GM21786 (cell line): Measurements from ENCODE around the gene UBR4.

Source experiments
- ATAC-seq: cut with Tn5 transposase; IDR thresholded peaks from one replicate; pipeline ENCODE4 v1.9.1; 2021; ENCODE audit not compliant: unreplicated experiment

Gene UBR4

DNA sequence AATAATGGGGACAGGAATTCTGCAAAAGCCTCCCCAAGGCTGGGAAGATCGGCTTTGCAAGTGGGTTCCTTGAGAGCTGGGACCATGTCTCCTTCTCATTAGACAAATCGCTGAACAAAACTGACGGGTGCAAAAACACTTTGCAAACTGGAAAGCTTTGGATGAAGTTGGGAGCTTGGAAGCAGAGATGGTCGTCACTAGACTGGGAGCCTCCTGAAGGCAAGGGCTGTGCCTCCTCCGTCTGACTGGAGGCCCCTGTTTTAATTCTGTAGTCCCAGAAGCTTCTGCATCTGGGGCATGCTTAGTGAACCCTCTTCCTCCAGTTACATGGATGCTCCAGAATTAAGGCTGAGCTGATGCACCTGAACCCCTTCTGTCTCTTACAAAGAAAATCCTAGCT, 171.3 kb downstream of the UBR4 start:
- no peak for ATAC-seq

DNA sequence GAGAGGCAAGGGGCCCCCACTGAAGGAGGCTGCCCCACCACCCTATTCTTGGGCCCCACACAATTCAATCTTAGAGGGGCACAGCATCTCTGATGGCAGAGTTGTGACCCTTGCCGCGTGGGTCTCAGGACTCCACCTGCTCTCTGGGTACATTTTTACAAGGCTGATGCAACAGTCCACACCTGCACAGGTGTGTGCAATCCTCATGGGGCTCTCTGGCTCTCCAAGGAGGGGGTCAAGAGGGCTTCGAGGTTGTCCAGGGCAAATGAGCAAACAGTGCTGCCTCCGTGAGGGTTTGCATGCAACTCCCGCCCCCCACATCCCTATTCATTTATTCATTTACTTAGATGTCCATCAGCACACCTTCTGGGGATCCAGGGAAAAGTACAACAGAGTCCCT, 172.0 kb downstream of the UBR4 start:
- ATAC-seq: no peak

DNA sequence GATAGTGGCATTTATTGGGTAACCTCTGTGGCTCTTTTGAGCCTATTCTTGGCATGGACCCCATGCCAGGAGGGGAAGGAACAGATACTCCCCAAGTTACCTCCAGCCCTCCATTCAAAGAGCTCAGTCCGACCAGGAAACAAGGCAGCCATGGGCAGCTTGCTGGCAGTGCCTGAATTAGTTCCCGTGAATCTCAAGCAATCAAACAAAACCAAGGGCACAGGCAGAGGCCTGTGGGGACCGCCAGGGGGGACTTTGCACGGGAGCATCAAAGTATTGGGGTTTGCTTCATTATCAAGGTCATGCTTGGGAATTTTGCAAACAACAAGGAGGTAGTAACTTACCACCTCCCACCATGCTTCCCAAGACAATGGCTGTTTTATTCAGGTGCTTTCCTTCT, 172.4 kb downstream of the UBR4 start:
- no peak for ATAC-seq

DNA sequence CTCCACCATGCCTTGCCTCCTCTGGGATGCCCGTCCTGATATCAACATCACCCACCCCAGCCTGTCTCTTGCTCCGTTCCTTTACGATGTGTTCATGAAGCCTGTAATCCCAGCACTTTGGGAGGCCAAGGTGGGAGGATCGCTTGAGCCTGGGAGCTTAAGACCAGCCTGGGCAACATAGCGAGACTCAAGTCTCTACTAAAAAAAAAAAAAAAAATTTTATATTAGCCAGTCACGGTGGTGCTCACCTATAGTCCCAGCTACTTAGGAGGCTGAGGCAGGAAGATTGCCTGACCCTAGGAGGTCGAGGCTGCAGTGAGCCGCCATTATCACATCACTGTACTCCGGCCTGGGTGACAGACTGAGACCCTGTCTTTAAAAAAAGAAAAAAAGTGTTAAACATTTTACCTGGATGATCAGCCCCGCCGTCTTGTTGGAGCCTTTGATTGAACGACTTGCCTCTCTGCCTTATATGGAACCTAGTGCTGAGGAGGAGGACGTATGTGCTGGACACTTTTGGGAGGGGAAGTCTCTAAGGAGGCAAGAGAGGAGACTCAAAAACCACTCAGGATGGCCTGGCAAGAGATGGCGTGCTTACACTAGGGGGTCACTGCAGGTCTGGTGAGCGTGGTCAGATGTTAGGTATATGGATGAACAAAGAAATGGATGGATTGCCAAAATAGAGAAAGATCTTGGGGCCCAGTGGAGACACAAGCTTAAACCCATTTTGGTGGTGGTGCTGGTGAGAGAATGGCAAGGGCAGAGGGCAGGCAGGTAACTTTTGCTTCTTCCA, 173.1 kb downstream of the UBR4 start:
- no peak for ATAC-seq

DNA sequence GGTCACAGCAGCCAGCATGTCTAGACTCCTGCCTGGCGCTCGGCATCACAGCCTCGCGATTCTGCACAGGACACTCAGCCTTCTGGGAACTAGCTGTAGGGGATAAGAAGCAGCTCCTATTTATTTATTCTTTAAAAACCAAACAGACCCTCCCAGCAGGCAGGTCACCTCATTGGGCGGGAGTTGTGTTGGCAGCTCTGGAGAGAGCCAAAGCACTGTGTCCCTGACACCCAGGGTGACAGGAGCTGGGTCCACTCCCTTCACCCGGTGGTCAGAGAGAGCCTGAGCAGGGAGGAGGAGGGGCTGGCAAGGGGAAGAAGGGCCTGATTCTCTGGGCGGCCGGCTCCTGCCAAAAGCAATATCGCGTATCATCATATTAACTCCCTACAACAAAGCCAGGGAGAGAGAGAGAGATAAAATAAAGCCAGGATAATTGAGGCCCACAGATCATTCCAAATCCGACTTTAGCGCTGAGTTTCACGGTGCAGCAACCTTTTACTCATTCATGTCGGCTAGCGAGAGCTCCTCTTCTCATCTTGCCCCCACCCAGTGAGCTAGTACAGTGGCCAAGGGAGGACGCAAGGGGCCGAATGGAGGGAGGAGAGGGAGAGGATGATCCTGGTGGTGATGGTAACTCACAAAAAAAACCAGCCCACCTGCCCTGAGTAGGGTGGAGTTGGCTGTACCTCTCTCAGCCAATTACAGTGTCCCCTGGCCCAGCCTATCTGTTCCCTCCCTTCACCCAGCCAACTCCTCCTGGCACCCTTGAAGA, 173.8 kb downstream of the UBR4 start:
- no peak for ATAC-seq

DNA sequence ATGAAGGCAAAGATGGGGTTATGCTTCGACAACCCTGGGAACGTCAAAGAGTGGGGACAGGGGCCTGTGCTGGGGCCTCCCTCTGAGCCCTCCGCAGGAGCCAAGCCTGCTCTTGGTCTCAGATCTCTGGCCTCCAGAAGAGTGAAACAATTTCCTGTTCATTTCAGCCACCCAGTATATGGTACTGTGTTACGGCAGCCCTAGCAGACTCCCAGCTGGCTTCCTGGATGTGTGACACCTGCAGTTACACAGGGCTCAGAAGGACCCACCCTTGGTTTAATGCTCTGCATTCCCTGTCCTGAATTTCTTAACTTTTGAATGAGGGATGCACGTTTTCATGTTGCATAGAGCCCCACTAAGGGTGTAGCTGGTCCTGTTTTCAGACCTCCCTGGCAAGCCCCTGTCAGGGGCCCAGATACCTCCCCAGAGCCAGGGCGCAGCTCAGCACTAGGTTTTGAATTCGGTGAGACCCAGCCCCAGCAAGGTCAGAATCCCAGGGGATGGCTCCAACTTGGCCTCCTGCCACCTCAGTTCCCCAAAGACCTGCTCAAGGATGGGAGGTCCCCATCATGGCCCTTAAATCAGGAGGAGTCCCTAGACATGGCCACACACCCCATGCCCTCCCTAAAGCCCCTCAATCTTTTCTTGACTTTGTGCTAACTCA, 174.6 kb downstream of the UBR4 start:
- no peak for ATAC-seq

DNA sequence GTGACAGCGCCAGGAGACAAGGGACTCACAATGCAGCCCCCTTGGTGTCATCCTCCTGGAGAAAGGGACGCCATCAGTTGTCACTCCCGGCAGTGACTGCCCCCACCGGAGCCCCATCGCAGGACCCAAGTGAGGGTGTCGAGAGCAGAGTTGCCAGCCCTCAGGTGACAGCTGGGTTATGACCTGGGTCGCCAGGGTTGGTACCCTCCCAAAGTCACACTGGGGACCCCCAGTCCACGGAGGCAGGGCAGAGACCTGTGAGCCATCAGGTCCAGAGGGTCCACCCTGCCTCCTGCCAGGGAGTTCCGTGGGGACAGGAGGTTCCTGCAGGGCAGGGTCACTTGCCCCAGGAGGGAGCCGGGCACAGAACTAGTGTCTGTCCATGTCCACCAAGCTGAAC, 175.3 kb downstream of the UBR4 start:
- no peak for ATAC-seq

DNA sequence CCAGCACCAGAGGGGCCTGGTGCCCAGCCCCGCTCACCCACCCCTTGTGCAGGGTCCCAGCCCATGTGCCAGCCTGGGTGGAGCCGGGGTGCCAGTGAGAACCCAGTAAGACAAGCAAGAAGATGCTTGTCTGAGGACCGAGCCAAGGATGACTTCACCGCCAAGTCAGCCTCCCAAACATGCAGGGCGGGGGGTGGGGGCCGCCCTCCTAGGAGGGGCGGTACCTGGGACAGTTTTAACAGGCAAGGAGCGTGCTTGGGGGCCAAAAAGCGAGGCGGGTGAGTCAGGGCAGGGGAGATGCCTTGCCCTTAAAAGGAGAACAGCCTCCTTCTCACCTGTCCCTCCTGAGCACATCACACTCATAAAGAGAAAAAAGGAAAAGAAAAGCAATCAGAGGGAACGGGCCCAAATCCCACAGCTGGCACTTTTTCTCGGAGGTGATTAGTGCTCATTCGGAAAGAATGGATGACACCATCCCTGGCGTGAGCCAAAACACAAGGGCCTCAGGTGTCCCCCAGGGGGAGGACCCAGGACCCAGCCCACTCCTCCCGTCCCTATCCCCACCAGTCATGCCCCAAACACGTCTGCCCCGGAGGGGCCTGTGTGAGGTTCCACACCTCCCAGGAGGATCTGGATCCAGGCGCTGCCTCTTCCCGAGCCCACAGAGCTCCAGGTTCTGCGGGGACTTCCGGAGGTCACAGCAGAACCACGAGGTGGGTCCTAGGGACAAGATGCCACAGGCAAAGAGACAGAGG, 176.0 kb downstream of the UBR4 start:
- no peak for ATAC-seq

DNA sequence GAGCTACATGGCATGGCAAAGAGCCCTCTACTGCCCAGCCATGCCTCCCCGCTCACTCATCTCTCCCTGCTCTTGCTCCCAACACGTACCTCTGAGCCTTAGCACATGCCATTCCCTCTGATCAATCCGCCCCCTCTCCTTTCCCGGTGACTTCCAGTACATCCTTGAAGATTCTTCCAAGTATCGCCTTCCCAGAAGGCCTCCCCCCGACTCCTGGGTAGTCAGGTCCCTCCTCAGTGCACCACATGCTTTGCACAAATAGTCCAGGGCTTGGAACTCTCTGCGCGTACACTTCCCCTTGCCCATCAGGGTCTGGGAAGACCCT, 176.6 kb downstream of the UBR4 start:
- ATAC-seq: no peak

DNA sequence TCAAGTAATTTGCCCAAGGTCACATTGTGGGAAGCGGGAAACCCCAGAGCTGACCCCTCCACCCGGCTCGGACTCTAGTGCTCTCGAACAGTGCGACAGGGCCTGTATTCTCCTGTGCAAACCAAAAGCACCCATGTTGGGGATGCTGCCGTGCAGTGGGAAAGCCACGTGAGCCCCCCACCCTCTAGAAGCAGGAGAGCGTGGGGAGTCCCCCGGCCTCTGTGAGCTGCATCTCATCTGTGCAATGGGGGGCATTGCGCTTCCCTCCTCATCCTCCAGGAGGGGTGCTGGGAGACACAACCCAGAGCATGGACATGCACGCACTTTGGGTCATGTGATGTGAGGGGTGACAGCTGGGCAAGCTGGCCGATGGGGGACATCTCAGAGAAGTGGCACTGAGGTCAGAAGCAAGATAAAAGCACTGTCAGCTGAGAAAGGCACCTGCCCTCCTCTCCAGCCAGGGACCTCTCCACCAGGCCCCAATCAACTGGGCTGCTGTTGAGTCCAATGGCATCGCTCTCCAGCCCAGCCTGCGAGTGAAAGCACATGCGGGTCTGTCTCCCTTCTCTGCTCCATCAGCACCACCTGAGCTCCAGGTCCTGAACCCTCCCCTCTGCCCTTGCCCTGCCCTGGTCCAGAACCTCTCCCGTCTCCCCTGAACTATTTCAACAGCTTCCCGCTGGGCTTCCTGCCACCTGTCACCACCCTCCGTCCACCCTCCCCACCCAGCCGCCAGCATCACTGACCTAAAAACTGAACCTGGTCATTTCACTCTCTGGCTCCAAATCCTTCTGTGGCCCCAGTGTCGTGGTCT, 177.2 kb downstream of the UBR4 start:
- no peak for ATAC-seq

DNA sequence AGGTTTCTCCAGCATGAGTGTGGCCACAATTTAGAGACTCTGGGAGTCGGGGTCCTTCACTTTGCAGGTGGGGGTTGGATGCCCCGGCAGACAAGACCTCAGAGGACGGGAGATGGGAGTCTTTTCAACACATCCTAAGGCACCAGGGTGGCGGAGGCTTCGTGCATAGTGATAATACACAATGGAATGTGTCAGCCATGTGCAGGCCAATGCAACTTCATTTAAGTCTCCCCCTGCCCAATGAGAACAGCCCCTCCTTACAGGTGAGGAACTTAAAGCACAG, 177.7 kb downstream of the UBR4 start:
- ATAC-seq: no peak

DNA sequence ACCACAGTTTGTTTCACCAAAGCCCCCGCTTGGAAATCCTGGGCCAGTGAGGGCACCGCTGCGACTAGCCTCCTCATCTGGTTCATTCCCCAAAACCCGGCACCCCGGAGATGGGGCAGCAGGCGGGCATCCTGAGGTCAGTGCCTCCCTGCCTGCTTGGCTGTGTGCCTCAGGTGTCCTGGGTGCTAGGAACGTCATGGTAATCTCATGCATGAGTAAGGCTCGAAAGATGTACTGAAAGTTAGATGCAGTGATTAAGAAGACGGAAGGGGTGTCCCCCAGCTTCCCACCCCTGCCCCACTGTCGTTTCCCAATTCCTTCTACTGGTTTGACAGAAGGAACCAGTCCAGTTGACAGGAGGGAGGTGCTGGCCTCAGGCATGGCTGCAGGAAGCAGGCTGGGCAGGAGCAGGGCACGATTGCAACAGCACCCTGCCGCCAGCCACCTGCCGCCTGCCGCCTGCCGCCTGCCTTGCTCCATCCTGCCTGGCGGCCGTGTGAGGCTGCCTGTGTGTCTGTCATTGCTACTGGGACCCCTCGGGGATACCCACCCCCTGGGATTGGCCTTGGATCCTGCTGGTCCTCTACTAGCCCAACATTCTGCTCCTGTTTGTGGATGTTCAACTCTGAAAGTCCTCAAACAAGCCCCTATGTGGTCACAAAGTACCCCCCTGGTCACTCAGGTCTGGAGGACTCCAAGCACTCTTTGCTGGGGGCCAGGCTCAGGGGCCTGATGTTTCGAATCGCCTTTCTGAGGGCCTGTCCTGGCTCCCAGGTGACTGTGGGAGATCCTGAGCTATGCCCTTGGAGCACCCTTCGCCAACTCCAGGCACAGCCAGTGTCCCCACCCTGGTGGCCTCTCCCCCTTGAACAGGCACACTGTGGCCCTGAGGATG, 180.6 kb downstream of the UBR4 start:
- ATAC-seq: no peak

DNA sequence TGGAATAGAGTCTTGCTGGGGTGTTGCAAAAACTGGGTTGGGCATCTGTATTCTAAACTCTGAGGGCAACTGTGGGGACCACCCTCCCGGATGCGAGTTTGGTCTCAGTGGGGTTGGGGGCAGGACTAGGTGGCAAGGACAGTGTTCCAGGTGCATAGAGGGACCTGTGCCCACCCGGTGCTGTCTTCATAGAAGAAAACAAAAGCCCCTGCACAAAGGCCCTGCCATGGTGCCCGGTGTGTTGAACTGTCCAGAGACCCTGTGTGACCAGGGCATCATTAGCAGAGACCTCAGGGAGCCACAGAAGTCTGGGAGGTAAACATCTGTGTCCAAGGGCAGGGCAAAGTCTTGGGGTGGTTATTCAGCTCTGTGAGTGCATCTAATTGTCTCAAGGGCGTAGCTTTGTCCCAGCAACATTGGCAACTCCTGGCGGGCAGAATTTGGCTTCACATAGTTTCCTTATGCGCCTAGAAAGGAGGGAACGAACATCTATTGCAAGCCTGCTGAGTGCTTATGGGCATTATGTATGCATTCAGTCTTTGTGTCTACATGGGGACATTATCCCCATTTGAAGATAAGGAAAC, 181.4 kb downstream of the UBR4 start:
- ATAC-seq: no peak

DNA sequence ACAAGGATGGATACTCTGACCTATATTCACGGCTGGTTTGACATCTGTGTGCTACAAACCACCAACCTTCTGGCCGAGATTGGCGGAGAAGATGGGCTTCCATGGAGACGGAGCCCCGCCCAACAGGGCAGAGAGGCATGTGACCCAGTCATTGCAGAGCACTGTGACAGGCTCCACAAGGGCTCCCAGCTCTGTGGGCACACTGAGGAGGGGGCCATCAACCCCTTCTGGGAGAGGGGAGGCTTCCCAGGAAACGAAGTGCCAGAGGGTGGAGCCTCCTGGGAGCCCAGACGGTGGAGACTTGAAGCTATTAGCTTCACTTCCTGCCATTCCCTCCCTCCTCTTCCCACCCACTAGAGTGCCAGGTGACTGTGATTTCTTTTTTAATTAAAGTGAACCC, 182.0 kb downstream of the UBR4 start:
- no peak for ATAC-seq
